Body of pancreas (tissue), 4 donors: Measurements from ENCODE around the gene FCHO1.

Experiments used
- CTCF ChIP-seq, 7 experiments: fragments of 450-650 bp in 4 of 7; fragments of 200-600 bp in 3 of 7; sonication (generic) in 3 of 7; IDR thresholded peaks; one replicate each; pipeline ENCODE4 v1.5.1; 2016 to 2019; ENCODE audit warnings: antibody characterized with exemption in 7 of 7
- POLR2A ChIP-seq, 3 donors: fragments of 450-650 bp; IDR thresholded peaks; one replicate each; pipeline ENCODE4 v1.6.1; 2016; ENCODE audit warnings: antibody characterized with exemption in 3 of 3, mild to moderate bottlenecking in 2 of 3

GRCh38 chr19:17775991-17776803 is 24.9 kb downstream of the FCHO1 start:
- TF ChIP-seq POLR2A (IDR thresholded peaks at IDR 0.05) (no peak), CTCF (IDR thresholded peaks at IDR 0.05) (no peak)
